Keratinocyte (primary cell): ENCODE data around the gene APBB2. TPM values are rescaled to one million over a fixed set of nuclear protein-coding genes. Genes with fewer than 3 reads are reported as not detected.
A peak's percentile ranks its signal among the peaks of the same experiment; 100 is the strongest.

Experiments used
- DNase-seq: peaks from one replicate; pipeline ENCODE4 v3.0.0-alpha.2; 2011; ENCODE audit warnings: low read depth, missing footprints, low spot score
- FAIRE-seq: peaks from 2 replicates; lab custom pipeline; 2011; peaks lifted over from hg19 to GRCh38; lab: Jason Lieb, UNC
- H2AFZ ChIP-seq: 2 replicates; pipeline ENCODE4 v1.6.0; 2012; ENCODE audit warnings: low read length, control low read depth, inconsistent platforms; ENCODE audit not compliant: control insufficient read depth
- H3K27ac ChIP-seq: 2 replicates; pipeline ENCODE4 v1.5.1; 2011; ENCODE audit warnings: low read length; ENCODE audit not compliant: control insufficient read depth, insufficient read depth
- H3K27me3 ChIP-seq: 3 replicates; pipeline ENCODE4 v1.6.0; 2011; ENCODE audit warnings: low read length; ENCODE audit not compliant: control insufficient read depth, insufficient read depth; ENCODE audit errors: extremely low read depth
- H3K36me3 ChIP-seq, 2 experiments: 2 replicates in 1 of 2; 3 replicates in 1 of 2; pipeline ENCODE4 v1.5.1; 2011; ENCODE audit warnings: low read length in 2 of 2, mild to moderate bottlenecking in 1 of 2; ENCODE audit not compliant: control insufficient read depth in 2 of 2, insufficient read depth in 2 of 2; ENCODE audit errors: extremely low read depth in 1 of 2
- H3K4me1 ChIP-seq: 3 replicates; pipeline ENCODE4 v1.5.1; 2011; ENCODE audit warnings: low read length; ENCODE audit not compliant: control insufficient read depth, insufficient read depth; ENCODE audit errors: extremely low read depth
- H3K4me2 ChIP-seq: 3 replicates; pipeline ENCODE4 v1.6.0; 2011; ENCODE audit warnings: low read depth, low read length; ENCODE audit not compliant: control insufficient read depth, insufficient read depth; ENCODE audit errors: extremely low read depth
- H3K4me3 ChIP-seq, 3 experiments: fragments of 200-600 bp in 1 of 3; sonication (generic) in 1 of 3; 2 replicates in 2 of 3; 3 replicates in 1 of 3; pipeline ENCODE4 v1.5.1; 2011 to 2016; ENCODE audit warnings: low read length in 3 of 3, mild to moderate bottlenecking in 3 of 3, control low read depth in 2 of 3, inconsistent platforms in 1 of 3, low read depth in 1 of 3, mixed read lengths in 1 of 3, mixed run types in 1 of 3, moderate library complexity in 1 of 3; ENCODE audit not compliant: control insufficient read depth in 2 of 3, insufficient read depth in 2 of 3; ENCODE audit errors: extremely low read depth in 1 of 3
- H3K79me2 ChIP-seq: 2 replicates; pipeline ENCODE4 v1.6.0; 2012; ENCODE audit warnings: low read length; ENCODE audit not compliant: control insufficient read depth, insufficient read depth
- H3K9ac ChIP-seq: 3 replicates; pipeline ENCODE4 v1.6.0; 2011; ENCODE audit warnings: low read length; ENCODE audit not compliant: control insufficient read depth, insufficient read depth; ENCODE audit errors: extremely low read depth
- H3K9me1 ChIP-seq: 3 replicates; pipeline ENCODE4 v1.6.0; 2011; ENCODE audit warnings: low read length; ENCODE audit not compliant: control insufficient read depth, insufficient read depth; ENCODE audit errors: extremely low read depth
- H3K9me3 ChIP-seq: 2 replicates; pipeline ENCODE4 v1.5.1; 2012; ENCODE audit warnings: low read depth, low read length; ENCODE audit not compliant: control insufficient read depth
- H4K20me1 ChIP-seq: 3 replicates; pipeline ENCODE4 v1.6.0; 2011; ENCODE audit warnings: low read length; ENCODE audit not compliant: control insufficient read depth, insufficient read depth; ENCODE audit errors: extremely low read depth
- CTCF ChIP-seq, 3 experiments: IDR thresholded peaks in 1 of 3; conservative IDR thresholded peaks in 1 of 3; optimal IDR thresholded peaks in 1 of 3; 2 replicates in 2 of 3; 3 replicates in 1 of 3; pipeline versions ENCODE3 to v1.5.1; 2011; ENCODE audit warnings: low read length in 3 of 3, mild to moderate bottlenecking in 3 of 3, moderate library complexity in 2 of 3, control low read depth in 1 of 3, inconsistent platforms in 1 of 3; ENCODE audit not compliant: insufficient read depth in 2 of 3; ENCODE audit errors: extremely low read depth in 1 of 3
- EZH2 ChIP-seq: IDR thresholded peaks from one replicate; pipeline ENCODE4 v1.6.1; 2012; ENCODE audit warnings: inconsistent platforms, mild to moderate bottlenecking, low read length, moderate library complexity
- dilution Hi-C: fragments of 300-500 bp; cut with MboI; formaldehyde crosslinking; loops from one replicate; pipeline ENCODE4 v1.7.0; 2020; ENCODE audit warnings: low sequenced_read_pairs; ENCODE audit not compliant: extremely low pct_ligation_motif_present
- polyA plus RNA-seq, 5 experiments: library from polyadenylated mRNA; depleted of rRNA in 3 of 5; stranded (reverse) in 3 of 5; stranded (forward) in 1 of 5; unstranded in 1 of 5; fragments of >200 nt; gene quantifications; 1 replicate in 1 of 5; 2 replicates in 3 of 5; 3 replicates in 1 of 5; pipeline versions ENCODE4 v1.2.1 to v1.2.3, GENCODE V29; 2011 to 2012; ENCODE audit warnings: missing spikeins in 2 of 5, low read depth in 1 of 5, low replicate concordance in 1 of 5

The APBB2 gene
- polyA plus RNA-seq, 1 donor (not counting 4 experiments of a cell fraction or from before 2014, with no cell fraction given): 57.3 TPM

- Histone ChIP-seq H3K4me2 (peak overlapping the region; percentile 22), H3K4me1 (peaks cover 78% of the 10 kb centered on the region), H3K9me3 (no peaks in the 10 kb centered on the region), H3K9ac (no peak overlapping the region), H4K20me1 (no peaks in the 10 kb centered on the region), H2AFZ (no peak overlapping the region), H3K27ac (peak overlapping the region; percentile 71), H3K36me3 (peaks cover 0 to 6% of the 10 kb centered on the region in 2 experiments), H3K9me1 (no peaks in the 10 kb centered on the region), H3K4me3 (no peak overlapping the region), H3K27me3 (no peaks in the 10 kb centered on the region), H3K79me2 (peaks cover 44% of the 10 kb centered on the region)
- no peak for TF ChIP-seq CTCF (optimal IDR thresholded peaks at IDR 0.05 in 1 of 3, IDR thresholded peaks at IDR 0.05 in 1 of 3, conservative IDR thresholded peaks at IDR 0.05 in 1 of 3; ENCODE audit: extremely low read depth in 1 of 3, insufficient read depth in 2 of 3, low read length in 3 of 3)
- no peak for TF ChIP-seq EZH2
- dilution Hi-C loops: no loop called here
- DNase-seq (no peak), FAIRE-seq (peak; percentile 82)
Observed at GRCh38 chr4:41158274-41158673, 56.1 kb downstream of the APBB2 start.

- Histone ChIP-seq H4K20me1 (no peaks in the 10 kb centered on the region), H3K9ac (no peak overlapping the region), H3K4me1 (peaks cover 65% of the 10 kb centered on the region), H3K36me3 (peaks cover 0 to 3% of the 10 kb centered on the region in 2 experiments), H3K79me2 (peaks cover 39% of the 10 kb centered on the region), H3K27ac (peak overlapping the region; percentile 71), H3K27me3 (no peaks in the 10 kb centered on the region), H3K4me2 (peak overlapping the region; percentile 25), H3K9me1 (no peaks in the 10 kb centered on the region), H3K4me3 (no peak overlapping the region), H2AFZ (no peak overlapping the region), H3K9me3 (no peaks in the 10 kb centered on the region)
- dilution Hi-C loops: no loop called here
- DNase-seq: no peak
- TF ChIP-seq CTCF (optimal IDR thresholded peaks at IDR 0.05 in 1 of 3, IDR thresholded peaks at IDR 0.05 in 1 of 3, conservative IDR thresholded peaks at IDR 0.05 in 1 of 3; ENCODE audit: extremely low read depth in 1 of 3, insufficient read depth in 2 of 3, low read length in 3 of 3): no peak
- no peak for TF ChIP-seq EZH2
- FAIRE-seq: no peak
Observed at GRCh38 chr4:41157009-41157408, 57.3 kb downstream of the APBB2 start.
